ENCODE results near the gene VCAM1. TPM values are rescaled to one million over a fixed set of nuclear protein-coding genes. Genes with fewer than 3 reads are reported as not detected.

The VCAM1 gene
- total and polyA plus RNA-seq, 2 of the 8 experiments (the other 6 are each of a cell fraction or from before 2014, with no cell fraction given) = 0.21 TPM; not detected in 1

DNA sequence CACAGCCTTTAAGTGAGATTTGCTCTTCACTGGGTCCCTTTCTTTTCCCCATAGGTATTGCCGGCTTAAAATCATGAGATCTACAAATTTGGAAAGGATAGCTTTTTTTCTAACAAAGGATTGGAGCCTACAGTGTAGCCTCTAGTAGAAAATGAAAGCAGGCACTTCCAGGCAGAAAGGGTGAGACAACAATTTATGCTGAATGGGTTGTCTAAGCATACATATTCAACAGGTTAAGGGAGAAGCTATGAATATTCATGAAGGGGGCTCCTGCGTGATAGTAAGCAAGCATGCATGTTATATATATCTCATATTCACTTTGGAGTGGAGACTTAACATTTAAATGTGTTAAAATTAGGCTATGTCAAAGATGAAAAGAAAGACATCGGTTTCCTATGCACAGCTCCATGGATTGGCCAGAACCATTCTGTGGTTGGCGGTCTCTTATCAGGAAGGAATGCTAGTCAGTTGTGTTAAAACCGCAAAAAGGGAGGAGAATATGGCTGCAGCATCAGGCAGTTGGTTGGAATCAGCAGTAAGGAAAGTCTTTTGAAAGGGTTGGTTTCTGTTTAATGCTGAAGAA lies 66.0 kb downstream of the VCAM1 start (continued):
- TF ChIP-seq, protein P1, sequence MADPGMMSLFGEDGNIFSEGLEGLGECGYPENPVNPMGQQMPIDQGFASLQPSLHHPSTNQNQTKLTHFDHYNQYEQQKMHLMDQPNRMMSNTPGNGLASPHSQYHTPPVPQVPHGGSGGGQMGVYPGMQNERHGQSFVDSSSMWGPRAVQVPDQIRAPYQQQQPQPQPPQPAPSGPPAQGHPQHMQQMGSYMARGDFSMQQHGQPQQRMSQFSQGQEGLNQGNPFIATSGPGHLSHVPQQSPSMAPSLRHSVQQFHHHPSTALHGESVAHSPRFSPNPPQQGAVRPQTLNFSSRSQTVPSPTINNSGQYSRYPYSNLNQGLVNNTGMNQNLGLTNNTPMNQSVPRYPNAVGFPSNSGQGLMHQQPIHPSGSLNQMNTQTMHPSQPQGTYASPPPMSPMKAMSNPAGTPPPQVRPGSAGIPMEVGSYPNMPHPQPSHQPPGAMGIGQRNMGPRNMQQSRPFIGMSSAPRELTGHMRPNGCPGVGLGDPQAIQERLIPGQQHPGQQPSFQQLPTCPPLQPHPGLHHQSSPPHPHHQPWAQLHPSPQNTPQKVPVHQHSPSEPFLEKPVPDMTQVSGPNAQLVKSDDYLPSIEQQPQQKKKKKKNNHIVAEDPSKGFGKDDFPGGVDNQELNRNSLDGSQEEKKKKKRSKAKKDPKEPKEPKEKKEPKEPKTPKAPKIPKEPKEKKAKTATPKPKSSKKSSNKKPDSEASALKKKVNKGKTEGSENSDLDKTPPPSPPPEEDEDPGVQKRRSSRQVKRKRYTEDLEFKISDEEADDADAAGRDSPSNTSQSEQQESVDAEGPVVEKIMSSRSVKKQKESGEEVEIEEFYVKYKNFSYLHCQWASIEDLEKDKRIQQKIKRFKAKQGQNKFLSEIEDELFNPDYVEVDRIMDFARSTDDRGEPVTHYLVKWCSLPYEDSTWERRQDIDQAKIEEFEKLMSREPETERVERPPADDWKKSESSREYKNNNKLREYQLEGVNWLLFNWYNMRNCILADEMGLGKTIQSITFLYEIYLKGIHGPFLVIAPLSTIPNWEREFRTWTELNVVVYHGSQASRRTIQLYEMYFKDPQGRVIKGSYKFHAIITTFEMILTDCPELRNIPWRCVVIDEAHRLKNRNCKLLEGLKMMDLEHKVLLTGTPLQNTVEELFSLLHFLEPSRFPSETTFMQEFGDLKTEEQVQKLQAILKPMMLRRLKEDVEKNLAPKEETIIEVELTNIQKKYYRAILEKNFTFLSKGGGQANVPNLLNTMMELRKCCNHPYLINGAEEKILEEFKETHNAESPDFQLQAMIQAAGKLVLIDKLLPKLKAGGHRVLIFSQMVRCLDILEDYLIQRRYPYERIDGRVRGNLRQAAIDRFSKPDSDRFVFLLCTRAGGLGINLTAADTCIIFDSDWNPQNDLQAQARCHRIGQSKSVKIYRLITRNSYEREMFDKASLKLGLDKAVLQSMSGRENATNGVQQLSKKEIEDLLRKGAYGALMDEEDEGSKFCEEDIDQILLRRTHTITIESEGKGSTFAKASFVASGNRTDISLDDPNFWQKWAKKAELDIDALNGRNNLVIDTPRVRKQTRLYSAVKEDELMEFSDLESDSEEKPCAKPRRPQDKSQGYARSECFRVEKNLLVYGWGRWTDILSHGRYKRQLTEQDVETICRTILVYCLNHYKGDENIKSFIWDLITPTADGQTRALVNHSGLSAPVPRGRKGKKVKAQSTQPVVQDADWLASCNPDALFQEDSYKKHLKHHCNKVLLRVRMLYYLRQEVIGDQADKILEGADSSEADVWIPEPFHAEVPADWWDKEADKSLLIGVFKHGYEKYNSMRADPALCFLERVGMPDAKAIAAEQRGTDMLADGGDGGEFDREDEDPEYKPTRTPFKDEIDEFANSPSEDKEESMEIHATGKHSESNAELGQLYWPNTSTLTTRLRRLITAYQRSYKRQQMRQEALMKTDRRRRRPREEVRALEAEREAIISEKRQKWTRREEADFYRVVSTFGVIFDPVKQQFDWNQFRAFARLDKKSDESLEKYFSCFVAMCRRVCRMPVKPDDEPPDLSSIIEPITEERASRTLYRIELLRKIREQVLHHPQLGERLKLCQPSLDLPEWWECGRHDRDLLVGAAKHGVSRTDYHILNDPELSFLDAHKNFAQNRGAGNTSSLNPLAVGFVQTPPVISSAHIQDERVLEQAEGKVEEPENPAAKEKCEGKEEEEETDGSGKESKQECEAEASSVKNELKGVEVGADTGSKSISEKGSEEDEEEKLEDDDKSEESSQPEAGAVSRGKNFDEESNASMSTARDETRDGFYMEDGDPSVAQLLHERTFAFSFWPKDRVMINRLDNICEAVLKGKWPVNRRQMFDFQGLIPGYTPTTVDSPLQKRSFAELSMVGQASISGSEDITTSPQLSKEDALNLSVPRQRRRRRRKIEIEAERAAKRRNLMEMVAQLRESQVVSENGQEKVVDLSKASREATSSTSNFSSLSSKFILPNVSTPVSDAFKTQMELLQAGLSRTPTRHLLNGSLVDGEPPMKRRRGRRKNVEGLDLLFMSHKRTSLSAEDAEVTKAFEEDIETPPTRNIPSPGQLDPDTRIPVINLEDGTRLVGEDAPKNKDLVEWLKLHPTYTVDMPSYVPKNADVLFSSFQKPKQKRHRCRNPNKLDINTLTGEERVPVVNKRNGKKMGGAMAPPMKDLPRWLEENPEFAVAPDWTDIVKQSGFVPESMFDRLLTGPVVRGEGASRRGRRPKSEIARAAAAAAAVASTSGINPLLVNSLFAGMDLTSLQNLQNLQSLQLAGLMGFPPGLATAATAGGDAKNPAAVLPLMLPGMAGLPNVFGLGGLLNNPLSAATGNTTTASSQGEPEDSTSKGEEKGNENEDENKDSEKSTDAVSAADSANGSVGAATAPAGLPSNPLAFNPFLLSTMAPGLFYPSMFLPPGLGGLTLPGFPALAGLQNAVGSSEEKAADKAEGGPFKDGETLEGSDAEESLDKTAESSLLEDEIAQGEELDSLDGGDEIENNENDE (IDR thresholded peaks at IDR 0.05; ENCODE audit: insufficient replicate concordance, low read length) = no peak

Measured in H1 (cell line).